Measurements from ENCODE around the gene MMD2.
"Not testable (repeated sequence)": the region's sequence is repeated elsewhere in the genome, so short reads cannot be mapped to it uniquely, and the experiment has no call there.

MMD2 gene

GRCh38 chr7:4993471-4993870 is 34.5 kb upstream of the MMD2 start:
- H3K9me3 ChIP-seq (ENCODE audit: insufficient read depth, low read length), result no peaks in the 10 kb centered on the region
- no peaks in the 10 kb centered on the region for H3F3A ChIP-seq (ENCODE audit: insufficient read depth)
- no peak for TF ChIP-seq EZH2phosphoT487 (conservative IDR thresholded peaks at IDR 0.05; ENCODE audit: low read length)
- TF ChIP-seq, protein P1, sequence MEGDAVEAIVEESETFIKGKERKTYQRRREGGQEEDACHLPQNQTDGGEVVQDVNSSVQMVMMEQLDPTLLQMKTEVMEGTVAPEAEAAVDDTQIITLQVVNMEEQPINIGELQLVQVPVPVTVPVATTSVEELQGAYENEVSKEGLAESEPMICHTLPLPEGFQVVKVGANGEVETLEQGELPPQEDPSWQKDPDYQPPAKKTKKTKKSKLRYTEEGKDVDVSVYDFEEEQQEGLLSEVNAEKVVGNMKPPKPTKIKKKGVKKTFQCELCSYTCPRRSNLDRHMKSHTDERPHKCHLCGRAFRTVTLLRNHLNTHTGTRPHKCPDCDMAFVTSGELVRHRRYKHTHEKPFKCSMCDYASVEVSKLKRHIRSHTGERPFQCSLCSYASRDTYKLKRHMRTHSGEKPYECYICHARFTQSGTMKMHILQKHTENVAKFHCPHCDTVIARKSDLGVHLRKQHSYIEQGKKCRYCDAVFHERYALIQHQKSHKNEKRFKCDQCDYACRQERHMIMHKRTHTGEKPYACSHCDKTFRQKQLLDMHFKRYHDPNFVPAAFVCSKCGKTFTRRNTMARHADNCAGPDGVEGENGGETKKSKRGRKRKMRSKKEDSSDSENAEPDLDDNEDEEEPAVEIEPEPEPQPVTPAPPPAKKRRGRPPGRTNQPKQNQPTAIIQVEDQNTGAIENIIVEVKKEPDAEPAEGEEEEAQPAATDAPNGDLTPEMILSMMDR (IDR thresholded peaks at IDR 0.05; ENCODE audit: insufficient read depth, low read length, poor library complexity, severe bottlenecking), result no peak
- no peak overlapping the region for H3K9ac ChIP-seq (ENCODE audit: low read length)
- H3K27ac ChIP-seq (ENCODE audit: low read depth, low read length), result no peak overlapping the region
- no peak overlapping the region for H3K4me3 ChIP-seq (ENCODE audit: insufficient read depth, low read length, poor library complexity, severe bottlenecking)
- no peak overlapping the region for H2AFZ ChIP-seq (ENCODE audit: low read depth, low read length, severe bottlenecking)
- H4K20me1 ChIP-seq (ENCODE audit: low read depth, low read length), result no peaks in the 10 kb centered on the region
- no peaks in the 10 kb centered on the region for H3K9me2 ChIP-seq (replicated peaks; ENCODE audit: insufficient read depth, low read length)
- no peaks in the 10 kb centered on the region for H3K79me2 ChIP-seq (ENCODE audit: insufficient read depth, low read length)
- H3K36me3 ChIP-seq (ENCODE audit: low read length), result peaks cover 9% of the 10 kb centered on the region; the same call in 1 of the 2 replicates
- H3K27me3 ChIP-seq (ENCODE audit: low read length), result no peaks in the 10 kb centered on the region
- no peak overlapping the region for H3K4me2 ChIP-seq (ENCODE audit: low read depth, low read length, poor library complexity, severe bottlenecking)

DNA sequence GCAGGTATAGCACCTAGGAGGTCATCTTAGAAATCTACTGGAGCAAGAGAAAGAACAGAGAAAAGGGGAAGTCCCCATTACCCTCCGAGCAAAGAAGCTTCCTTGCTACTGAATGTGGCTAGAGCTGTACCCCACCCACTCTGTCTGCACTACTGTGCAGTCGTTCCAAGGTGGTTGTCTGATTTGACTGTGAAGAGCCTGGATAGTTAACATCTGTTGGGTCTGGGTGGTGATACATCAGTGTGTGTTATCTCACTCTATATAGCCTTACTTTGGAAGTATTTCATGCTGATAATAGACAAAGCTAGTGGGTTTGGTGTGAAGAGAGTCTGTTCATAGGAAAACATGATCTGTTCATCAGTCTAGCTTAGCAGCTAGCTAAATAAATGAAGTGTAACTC is 23.8 kb upstream of the MMD2 start:
- not testable (repeated sequence) for H3K9ac ChIP-seq (ENCODE audit: low read length); H3K9me2 ChIP-seq (replicated peaks; ENCODE audit: insufficient read depth, low read length); H3F3A ChIP-seq (ENCODE audit: insufficient read depth); H3K27me3 ChIP-seq (ENCODE audit: low read length); H4K20me1 ChIP-seq (ENCODE audit: low read depth, low read length); H3K27ac ChIP-seq (ENCODE audit: low read depth, low read length); H3K4me3 ChIP-seq (ENCODE audit: insufficient read depth, low read length, poor library complexity, severe bottlenecking); H2AFZ ChIP-seq (ENCODE audit: low read depth, low read length, severe bottlenecking); H3K9me3 ChIP-seq (ENCODE audit: insufficient read depth, low read length); H3K4me2 ChIP-seq (ENCODE audit: low read depth, low read length, poor library complexity, severe bottlenecking)
- peaks cover 19% of the 10 kb centered on the region; the same call in 1 of the 2 replicates for H3K36me3 ChIP-seq (ENCODE audit: low read length)
- peaks cover 14% of the 10 kb centered on the region; the same call in 1 of the 2 replicates for H3K79me2 ChIP-seq (ENCODE audit: insufficient read depth, low read length)

DNA sequence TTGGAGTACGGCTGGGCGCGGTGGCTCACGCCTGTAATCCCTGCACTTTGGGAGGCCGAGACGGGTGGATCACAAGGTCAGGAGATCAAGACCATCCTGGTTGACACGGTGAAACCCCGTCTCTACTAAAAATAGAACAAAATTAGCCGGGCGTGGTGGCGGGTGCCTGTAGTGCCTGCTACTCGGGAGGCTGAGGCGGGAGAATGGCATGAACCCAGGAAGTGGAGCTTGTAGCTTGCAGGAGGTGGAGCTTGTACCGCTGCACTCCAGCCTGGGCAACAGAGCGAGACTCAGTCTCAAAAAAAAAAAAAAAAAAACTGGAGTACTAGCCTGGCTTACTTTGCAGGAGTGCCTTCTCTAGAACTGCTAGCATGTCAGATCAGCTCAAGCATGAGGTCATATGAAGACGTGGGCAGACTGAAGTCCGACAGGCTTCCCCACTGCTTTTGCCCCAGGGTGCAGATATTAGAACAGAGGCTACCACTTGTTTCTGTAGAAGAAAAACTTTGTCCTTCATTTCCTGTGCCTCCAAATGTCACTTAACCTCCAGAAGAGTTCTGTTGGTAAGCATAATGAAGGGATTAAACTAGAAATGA is 22.4 kb upstream of the MMD2 start:
- H3K27ac ChIP-seq (ENCODE audit: low read depth, low read length); H3K4me3 ChIP-seq (ENCODE audit: insufficient read depth, low read length, poor library complexity, severe bottlenecking); H4K20me1 ChIP-seq (ENCODE audit: low read depth, low read length); H3K27me3 ChIP-seq (ENCODE audit: low read length); H2AFZ ChIP-seq (ENCODE audit: low read depth, low read length, severe bottlenecking); H3K9ac ChIP-seq (ENCODE audit: low read length); H3K9me3 ChIP-seq (ENCODE audit: insufficient read depth, low read length); H3K4me2 ChIP-seq (ENCODE audit: low read depth, low read length, poor library complexity, severe bottlenecking); H3K9me2 ChIP-seq (replicated peaks; ENCODE audit: insufficient read depth, low read length); H3F3A ChIP-seq (ENCODE audit: insufficient read depth): not testable (repeated sequence)
- Histone ChIP-seq H3K36me3 (ENCODE audit: low read length) (peaks cover 23% of the 10 kb centered on the region; the same call in 1 of the 2 replicates), H3K79me2 (ENCODE audit: insufficient read depth, low read length) (peaks cover 14% of the 10 kb centered on the region; the same call in 1 of the 2 replicates)

- H3K9me3 ChIP-seq (ENCODE audit: insufficient read depth, low read length); H3K9ac ChIP-seq (ENCODE audit: low read length); H3F3A ChIP-seq (ENCODE audit: insufficient read depth); H4K20me1 ChIP-seq (ENCODE audit: low read depth, low read length); H3K9me2 ChIP-seq (replicated peaks; ENCODE audit: insufficient read depth, low read length); H3K27ac ChIP-seq (ENCODE audit: low read depth, low read length); H3K27me3 ChIP-seq (ENCODE audit: low read length); H3K4me3 ChIP-seq (ENCODE audit: insufficient read depth, low read length, poor library complexity, severe bottlenecking); H2AFZ ChIP-seq (ENCODE audit: low read depth, low read length, severe bottlenecking): not testable (repeated sequence)
- Histone ChIP-seq H3K79me2 (ENCODE audit: insufficient read depth, low read length) (peaks cover 14% of the 10 kb centered on the region), H3K4me2 (ENCODE audit: low read depth, low read length, poor library complexity, severe bottlenecking) (peak overlapping the region; percentile 84), H3K36me3 (ENCODE audit: low read length) (0 out of 2 replicates have a peak, but pooled peaks cover 11% of the 10 kb centered on the region)
Measured at GRCh38 chr7:4975626-4976025, 16.6 kb upstream of the MMD2 start.

GRCh38 chr7:4973728-4974198 is 14.8 kb upstream of the MMD2 start:
- no peaks in the 10 kb centered on the region for H3K9me2 ChIP-seq (replicated peaks; ENCODE audit: insufficient read depth, low read length)
- H4K20me1 ChIP-seq (ENCODE audit: low read depth, low read length), result peaks cover 3% of the 10 kb centered on the region; the same call in 1 of the 2 replicates
- H3K4me2 ChIP-seq (ENCODE audit: low read depth, low read length, poor library complexity, severe bottlenecking), result peak overlapping the region; percentile 84
- H3K36me3 ChIP-seq (ENCODE audit: low read length), result 0 out of 2 replicates have a peak, but pooled peaks cover 4% of the 10 kb centered on the region
- peaks cover 14% of the 10 kb centered on the region for H3K79me2 ChIP-seq (ENCODE audit: insufficient read depth, low read length)
- TF ChIP-seq EZH2phosphoT487 (conservative IDR thresholded peaks at IDR 0.05; ENCODE audit: low read length), result no peak
- TF ChIP-seq, protein P1 (IDR thresholded peaks at IDR 0.05; ENCODE audit: insufficient read depth, low read length, poor library complexity, severe bottlenecking), result peak; percentile 93
- H3K27ac ChIP-seq (ENCODE audit: low read depth, low read length), result peak overlapping the region; percentile 70
- peak overlapping the region; percentile 93 for H3K9ac ChIP-seq (ENCODE audit: low read length)
- H3K9me3 ChIP-seq (ENCODE audit: insufficient read depth, low read length), result no peaks in the 10 kb centered on the region
- no peaks in the 10 kb centered on the region for H3K27me3 ChIP-seq (ENCODE audit: low read length)
- peak overlapping the region; percentile 100 for H3K4me3 ChIP-seq (ENCODE audit: insufficient read depth, low read length, poor library complexity, severe bottlenecking)
- H3F3A ChIP-seq (ENCODE audit: insufficient read depth), result no peaks in the 10 kb centered on the region
- H2AFZ ChIP-seq (ENCODE audit: low read depth, low read length, severe bottlenecking), result peak overlapping the region; percentile 94

DNA sequence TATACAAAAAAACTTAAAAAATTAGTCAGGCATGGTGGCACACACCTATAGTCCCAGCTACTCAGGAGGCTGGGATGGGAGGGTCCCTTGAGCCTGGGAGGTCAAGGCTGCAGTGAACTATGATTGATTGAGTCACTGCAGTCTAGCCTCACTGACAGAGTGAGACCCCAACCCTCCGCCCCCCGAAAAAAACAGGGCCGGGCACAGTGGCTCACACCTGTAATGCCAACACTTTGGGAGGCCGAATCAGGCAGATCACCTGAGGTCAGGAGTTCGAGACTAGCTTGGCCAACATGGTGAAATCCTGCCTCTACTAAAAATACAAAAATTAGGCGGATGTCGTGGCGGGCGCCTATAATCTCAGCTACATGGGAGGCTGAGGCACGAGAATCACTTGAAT is 13.5 kb upstream of the MMD2 start:
- H3K9me3 ChIP-seq (ENCODE audit: insufficient read depth, low read length); H4K20me1 ChIP-seq (ENCODE audit: low read depth, low read length); H3K27me3 ChIP-seq (ENCODE audit: low read length); H3K9ac ChIP-seq (ENCODE audit: low read length); H3K9me2 ChIP-seq (replicated peaks; ENCODE audit: insufficient read depth, low read length); H3K36me3 ChIP-seq (ENCODE audit: low read length); H3K27ac ChIP-seq (ENCODE audit: low read depth, low read length); H3K4me3 ChIP-seq (ENCODE audit: insufficient read depth, low read length, poor library complexity, severe bottlenecking); H2AFZ ChIP-seq (ENCODE audit: low read depth, low read length, severe bottlenecking); H3F3A ChIP-seq (ENCODE audit: insufficient read depth); H3K4me2 ChIP-seq (ENCODE audit: low read depth, low read length, poor library complexity, severe bottlenecking): not testable (repeated sequence)
- H3K79me2 ChIP-seq (ENCODE audit: insufficient read depth, low read length), result peaks cover 14% of the 10 kb centered on the region
